Skeletal muscle tissue (tissue), 5 donors: ENCODE results near the gene SNAPC5. TPM values are rescaled to one million over a fixed set of nuclear protein-coding genes. Genes with fewer than 3 reads are reported as not detected.
"Not testable (repeated sequence)": the region's sequence is repeated elsewhere in the genome, so short reads cannot be mapped to it uniquely, and the experiment has no call there.

Source experiments
- H3K27ac ChIP-seq: one replicate; pipeline ENCODE4 v1.7.0; 2013; ENCODE audit warnings: mild to moderate bottlenecking, low read depth, low read length, inconsistent platforms
- H3K27me3 ChIP-seq, 3 donors: one replicate each; pipeline ENCODE4 v1.7.0; 2013; ENCODE audit warnings: low read length in 3 of 3; ENCODE audit not compliant: control insufficient read depth in 3 of 3, insufficient read depth in 3 of 3
- H3K36me3 ChIP-seq, 3 donors: one replicate each; pipeline ENCODE4 v1.7.0; 2013; ENCODE audit warnings: low read length in 3 of 3; ENCODE audit not compliant: control insufficient read depth in 3 of 3, insufficient read depth in 3 of 3
- H3K4me1 ChIP-seq, 3 donors: one replicate each; pipeline ENCODE4 v1.7.0; 2013; ENCODE audit warnings: low read length in 3 of 3, mild to moderate bottlenecking in 3 of 3; ENCODE audit not compliant: control insufficient read depth in 3 of 3, insufficient read depth in 3 of 3
- H3K4me3 ChIP-seq, 3 donors: one replicate each; pipeline ENCODE4 v1.7.0; 2013; ENCODE audit warnings: low read length in 3 of 3
- H3K9ac ChIP-seq, 3 donors: one replicate each; pipeline ENCODE4 v1.7.0; 2013; ENCODE audit warnings: low read length in 3 of 3, mild to moderate bottlenecking in 3 of 3, moderate library complexity in 2 of 3, low read depth in 1 of 3
- H3K9me3 ChIP-seq, 3 donors: one replicate each; pipeline ENCODE4 v1.7.0; 2013; ENCODE audit warnings: low read length in 3 of 3; ENCODE audit not compliant: control insufficient read depth in 3 of 3
- small RNA-seq: library from RNA; depleted of rRNA; stranded (forward); fragments of <200 nt; gene quantifications from one replicate; pipeline ENCODE3, GENCODE V24; 2014
- total RNA-seq: library from RNA; depleted of rRNA; stranded (reverse); fragments of >200 nt; gene quantifications from one replicate; pipeline ENCODE4 v1.2.3, GENCODE V29; 2014
- donor health status: Osteomylitis.

The SNAPC5 gene
- total RNA-seq, 1 donor from 2014 or later: 17.2 TPM

DNA sequence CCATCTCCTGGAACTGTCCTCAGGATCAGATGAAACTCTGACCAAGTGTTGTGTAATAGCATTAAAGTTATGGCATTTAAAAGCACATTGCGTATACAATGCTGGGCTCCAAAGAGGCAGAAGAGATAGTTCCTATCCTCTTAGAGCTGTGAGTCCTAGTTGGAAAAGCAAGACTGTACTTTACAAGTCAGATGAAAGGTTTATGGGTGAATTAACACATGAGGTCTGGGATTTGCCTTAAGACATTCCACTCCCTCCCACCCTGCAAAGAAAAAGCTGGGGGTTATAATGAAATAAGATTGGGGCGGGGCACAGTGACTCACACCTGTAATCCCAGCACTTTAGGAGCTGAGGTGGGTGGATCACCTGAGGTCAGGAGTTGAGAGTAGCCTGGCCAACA, 35.6 kb downstream of the SNAPC5 start:
- no peak overlapping the region for H3K4me3 ChIP-seq
- no peak overlapping the region for H3K27ac ChIP-seq
- no peaks in the 10 kb centered on the region for H3K27me3 ChIP-seq

DNA sequence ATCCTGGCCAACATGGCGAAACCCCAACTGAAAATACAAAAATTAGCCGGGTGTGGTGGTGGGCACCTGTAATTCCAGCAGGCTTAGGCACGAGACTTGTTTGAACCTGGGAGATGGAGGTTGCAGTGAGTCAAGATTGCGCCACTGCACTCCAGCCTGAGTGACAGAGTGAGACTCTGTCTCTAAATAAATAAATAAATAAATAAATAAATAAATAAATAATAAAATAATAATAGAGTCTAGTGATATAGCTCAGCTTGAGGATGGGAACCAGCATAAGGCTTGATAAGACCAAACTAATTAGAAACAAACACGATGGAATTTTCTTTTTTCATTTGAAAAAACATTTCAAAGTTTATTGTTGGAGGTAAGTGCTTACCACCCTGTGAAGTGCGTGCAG, 36.3 kb downstream of the SNAPC5 start:
- not testable (repeated sequence) for H3K9me3 ChIP-seq, H3K9ac ChIP-seq, H3K27me3 ChIP-seq, H3K4me3 ChIP-seq, H3K36me3 ChIP-seq, H3K27ac ChIP-seq, H3K4me1 ChIP-seq

More for the DNA sequence above, 35.6 kb downstream of the SNAPC5 start:
- Histone ChIP-seq H3K9ac (no peak overlapping the region), H3K36me3 (peaks cover 0 to 3% (median 2%) of the 10 kb centered on the region in 3 donors), H3K4me1 (no peaks in the 10 kb centered on the region), H3K9me3 (no peaks in the 10 kb centered on the region)

DNA sequence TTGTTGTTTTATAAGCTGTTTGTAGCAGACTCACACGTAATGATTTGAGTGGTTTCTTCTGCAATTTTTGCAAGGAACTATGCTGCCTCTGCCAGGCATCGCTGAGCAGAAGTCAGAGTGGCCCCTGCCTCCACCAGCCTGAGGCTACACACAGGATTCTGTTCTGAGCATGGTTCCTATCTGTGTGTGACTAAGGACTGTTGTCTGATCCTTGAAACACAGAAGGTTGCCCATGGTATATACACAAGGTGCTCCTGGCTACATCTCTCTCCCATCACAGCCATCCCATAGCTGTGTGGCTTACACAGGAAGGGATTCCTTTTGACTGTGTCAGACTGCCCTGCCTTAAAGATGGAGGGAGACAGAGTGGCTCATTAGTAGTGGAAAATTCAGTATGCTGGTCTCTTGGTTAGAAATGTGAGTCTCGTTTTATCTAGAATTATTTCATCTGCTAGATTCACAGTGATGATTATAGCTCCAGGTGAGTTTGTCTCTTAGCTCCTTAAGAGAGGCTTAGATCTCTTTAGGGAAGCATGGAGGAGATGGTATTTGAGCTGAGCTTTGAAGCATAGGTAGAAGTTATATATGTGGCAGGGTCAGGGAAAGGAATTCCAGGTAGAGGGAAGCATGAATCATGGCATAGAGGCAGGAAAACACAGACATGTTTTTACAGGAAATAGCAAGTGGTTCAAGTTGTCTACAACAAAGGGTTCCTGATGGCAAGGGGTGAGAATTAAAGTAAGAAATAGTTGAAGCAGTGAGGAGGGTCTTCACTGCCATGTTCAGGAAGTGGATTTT, 37.5 kb downstream of the SNAPC5 start:
- peaks cover 0 to 3% (median 2%) of the 10 kb centered on the region in 3 donors for H3K36me3 ChIP-seq
- no peak overlapping the region for H3K9ac ChIP-seq
- no peak overlapping the region for H3K4me3 ChIP-seq
- no peak overlapping the region for H3K27ac ChIP-seq
- no peaks in the 10 kb centered on the region for H3K4me1 ChIP-seq
- no peaks in the 10 kb centered on the region for H3K27me3 ChIP-seq
- H3K9me3 ChIP-seq: no peaks in the 10 kb centered on the region

DNA sequence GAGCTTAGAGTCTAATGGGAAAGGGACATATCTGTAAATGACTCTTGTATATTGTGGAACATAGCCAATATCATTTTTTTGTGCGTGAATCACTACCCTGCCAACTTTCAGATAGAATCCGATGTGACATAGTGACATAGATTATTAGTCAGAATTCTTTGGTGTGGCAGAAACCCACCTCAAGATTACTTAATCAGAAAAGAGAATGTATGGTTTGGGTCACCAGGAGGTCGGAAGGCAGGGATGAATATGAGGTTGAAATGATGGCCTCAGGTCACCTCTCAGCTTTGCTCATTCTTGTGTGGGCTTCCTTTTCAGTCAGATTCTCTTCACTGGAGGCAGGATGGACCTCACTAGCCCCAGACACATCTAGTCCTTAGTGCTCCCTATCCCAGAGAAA, 41.4 kb downstream of the SNAPC5 start:
- Histone ChIP-seq H3K27ac (no peak overlapping the region), H3K27me3 (no peaks in the 10 kb centered on the region), H3K9ac (no peak overlapping the region), H3K9me3 (no peaks in the 10 kb centered on the region), H3K36me3 (peaks cover 0 to 3% (median 0%) of the 10 kb centered on the region in 3 donors), H3K4me3 (no peak overlapping the region), H3K4me1 (no peaks in the 10 kb centered on the region)

DNA sequence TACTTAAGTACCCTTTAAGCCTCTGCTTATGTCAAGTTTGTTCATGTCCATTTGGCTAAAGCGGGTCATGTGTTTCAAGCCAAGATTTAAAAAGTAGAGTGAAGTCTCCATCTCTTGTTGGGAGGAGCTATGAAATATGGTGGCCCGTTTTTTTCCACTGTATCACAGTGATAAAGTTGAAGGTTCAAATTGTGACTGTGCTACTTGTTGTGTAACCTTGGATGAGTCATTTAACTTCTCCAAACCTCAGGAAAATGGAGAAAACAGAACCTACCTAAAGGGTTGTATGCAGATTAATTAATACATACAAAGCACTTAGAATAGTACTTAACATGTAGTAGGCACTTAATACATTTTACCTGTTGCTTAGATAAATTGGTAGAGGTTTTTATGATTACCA, 43.4 kb downstream of the SNAPC5 start:
- H3K4me1 ChIP-seq: no peaks in the 10 kb centered on the region
- no peaks in the 10 kb centered on the region for H3K36me3 ChIP-seq
- H3K9ac ChIP-seq: no peak overlapping the region
- no peaks in the 10 kb centered on the region for H3K27me3 ChIP-seq
- no peaks in the 10 kb centered on the region for H3K9me3 ChIP-seq
- H3K27ac ChIP-seq: no peak overlapping the region
- no peak overlapping the region for H3K4me3 ChIP-seq

DNA sequence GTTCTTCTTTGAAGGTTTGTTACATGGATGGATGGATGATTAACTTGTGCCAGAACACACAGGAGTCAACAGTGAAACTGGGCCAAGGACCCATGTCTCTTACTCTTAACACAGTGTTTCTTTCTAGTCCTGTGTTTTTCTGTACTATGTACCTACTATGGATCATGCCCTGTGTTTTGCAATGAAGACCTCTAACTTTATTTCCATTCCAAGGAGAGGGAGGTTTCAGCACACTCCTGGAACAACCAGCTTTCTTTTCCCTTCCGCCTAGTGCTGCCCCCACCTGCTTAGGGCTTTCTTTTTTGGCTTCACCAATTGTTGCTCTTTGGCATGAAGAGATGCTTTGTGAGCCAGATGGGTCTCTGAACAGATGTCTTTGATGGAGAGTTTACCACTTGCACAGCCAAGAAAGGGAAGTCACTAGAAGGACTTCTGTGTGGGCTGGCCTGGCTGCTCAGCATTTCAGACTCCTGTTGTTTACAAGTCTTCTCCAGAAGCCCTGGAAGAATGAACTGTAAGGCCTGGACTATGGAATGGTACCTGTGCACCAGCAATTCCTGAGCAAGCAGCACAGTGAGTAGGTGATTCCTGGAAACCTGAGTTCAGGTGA, 44.5 kb downstream of the SNAPC5 start:
- Histone ChIP-seq H3K4me3 (no peak overlapping the region), H3K36me3 (peaks cover 0 to 2% (median 0%) of the 10 kb centered on the region in 3 donors), H3K27ac (no peak overlapping the region), H3K9me3 (no peaks in the 10 kb centered on the region), H3K4me1 (no peaks in the 10 kb centered on the region), H3K27me3 (no peaks in the 10 kb centered on the region), H3K9ac (no peak overlapping the region)

DNA sequence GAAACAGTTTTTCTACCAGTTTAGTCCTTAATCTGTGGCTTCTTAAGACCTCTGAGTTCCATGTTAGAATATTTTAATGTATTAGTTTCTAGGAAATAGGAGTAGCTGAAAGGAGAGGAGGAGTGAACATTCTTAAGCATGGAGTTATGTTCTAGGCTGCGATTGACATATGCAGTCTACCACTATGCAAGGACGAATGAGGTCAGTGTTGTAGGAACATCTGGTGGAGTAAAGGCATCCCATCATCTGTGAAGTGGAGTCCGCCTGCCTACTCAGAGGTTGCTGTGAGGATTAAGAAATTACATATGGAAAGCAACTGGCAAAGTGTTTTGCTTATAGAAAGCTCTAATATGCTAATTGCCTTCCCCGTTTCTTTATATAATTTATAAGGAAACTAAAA, 45.1 kb downstream of the SNAPC5 start:
- no peaks in the 10 kb centered on the region for H3K27me3 ChIP-seq
- H3K9me3 ChIP-seq: no peaks in the 10 kb centered on the region
- no peak overlapping the region for H3K4me3 ChIP-seq
- H3K36me3 ChIP-seq: peaks cover 0 to 2% (median 0%) of the 10 kb centered on the region in 3 donors
- no peaks in the 10 kb centered on the region for H3K4me1 ChIP-seq
- H3K9ac ChIP-seq: no peak overlapping the region
- H3K27ac ChIP-seq: no peak overlapping the region

Small RNA genes within 50 kb of the gene (small RNA-seq; reads per million reads assigned to genes)
- gene MIR4512: not detected
- not detected for gene RF01159
- not detected for gene SNORD16
- not detected for gene SNORD18A
- gene SNORD18B: not detected
- gene SNORD18C: not detected

Other genes starting within 250 kb of the SNAPC5 start
- 0.52 TPM for gene MEGF11, start 244.0 kb downstream of the SNAPC5 start, total RNA-seq
- 28.7 TPM for gene DIS3L, start 204.2 kb downstream of the SNAPC5 start, total RNA-seq
- 11.0 TPM for gene TIPIN, start 141.1 kb downstream of the SNAPC5 start, total RNA-seq
- gene MAP2K1, start 110.8 kb downstream of the SNAPC5 start, total RNA-seq: 38.6 TPM
- 1,702 TPM for gene RPL4, start 7.1 kb upstream of the SNAPC5 start, total RNA-seq
- gene ZWILCH, start 7.6 kb upstream of the SNAPC5 start, total RNA-seq: 14.1 TPM
- gene LCTL, start 68.2 kb upstream of the SNAPC5 start, total RNA-seq: not detected
- gene SMAD6, start 204.5 kb upstream of the SNAPC5 start, total RNA-seq: 8.9 TPM